ENCODE results near the gene ZNF391. TPM values are rescaled to one million over a fixed set of nuclear protein-coding genes. Genes with fewer than 3 reads are reported as not detected.
"Not testable (repeated sequence)": the region's sequence is repeated elsewhere in the genome, so short reads cannot be mapped to it uniquely, and the experiment has no call there.

ZNF391 gene
- total RNA-seq, 2 donors from 2014 or later: 0.96 to 1.9 TPM

GRCh38 chr6:27370391-27370790, 18.2 kb upstream of the ZNF391 start:
- Histone ChIP-seq H3K27ac (no peak overlapping the region), H3K27me3 (no peaks in the 10 kb centered on the region), H3K4me1 (no peaks in the 10 kb centered on the region), H3K36me3 (no peaks in the 10 kb centered on the region), H3K4me3 (no peak overlapping the region), H3K9ac (ENCODE audit: low read depth in 2 of 2, low read length in 2 of 2) (no peak overlapping the region), H3K9me3 (no peaks in the 10 kb centered on the region)
- DNase-seq: no peak
- TF ChIP-seq, protein P1, sequence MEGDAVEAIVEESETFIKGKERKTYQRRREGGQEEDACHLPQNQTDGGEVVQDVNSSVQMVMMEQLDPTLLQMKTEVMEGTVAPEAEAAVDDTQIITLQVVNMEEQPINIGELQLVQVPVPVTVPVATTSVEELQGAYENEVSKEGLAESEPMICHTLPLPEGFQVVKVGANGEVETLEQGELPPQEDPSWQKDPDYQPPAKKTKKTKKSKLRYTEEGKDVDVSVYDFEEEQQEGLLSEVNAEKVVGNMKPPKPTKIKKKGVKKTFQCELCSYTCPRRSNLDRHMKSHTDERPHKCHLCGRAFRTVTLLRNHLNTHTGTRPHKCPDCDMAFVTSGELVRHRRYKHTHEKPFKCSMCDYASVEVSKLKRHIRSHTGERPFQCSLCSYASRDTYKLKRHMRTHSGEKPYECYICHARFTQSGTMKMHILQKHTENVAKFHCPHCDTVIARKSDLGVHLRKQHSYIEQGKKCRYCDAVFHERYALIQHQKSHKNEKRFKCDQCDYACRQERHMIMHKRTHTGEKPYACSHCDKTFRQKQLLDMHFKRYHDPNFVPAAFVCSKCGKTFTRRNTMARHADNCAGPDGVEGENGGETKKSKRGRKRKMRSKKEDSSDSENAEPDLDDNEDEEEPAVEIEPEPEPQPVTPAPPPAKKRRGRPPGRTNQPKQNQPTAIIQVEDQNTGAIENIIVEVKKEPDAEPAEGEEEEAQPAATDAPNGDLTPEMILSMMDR (IDR thresholded peaks at IDR 0.05): no peak
- intact Hi-C loops (cut with DNase I): no loop called here

DNA sequence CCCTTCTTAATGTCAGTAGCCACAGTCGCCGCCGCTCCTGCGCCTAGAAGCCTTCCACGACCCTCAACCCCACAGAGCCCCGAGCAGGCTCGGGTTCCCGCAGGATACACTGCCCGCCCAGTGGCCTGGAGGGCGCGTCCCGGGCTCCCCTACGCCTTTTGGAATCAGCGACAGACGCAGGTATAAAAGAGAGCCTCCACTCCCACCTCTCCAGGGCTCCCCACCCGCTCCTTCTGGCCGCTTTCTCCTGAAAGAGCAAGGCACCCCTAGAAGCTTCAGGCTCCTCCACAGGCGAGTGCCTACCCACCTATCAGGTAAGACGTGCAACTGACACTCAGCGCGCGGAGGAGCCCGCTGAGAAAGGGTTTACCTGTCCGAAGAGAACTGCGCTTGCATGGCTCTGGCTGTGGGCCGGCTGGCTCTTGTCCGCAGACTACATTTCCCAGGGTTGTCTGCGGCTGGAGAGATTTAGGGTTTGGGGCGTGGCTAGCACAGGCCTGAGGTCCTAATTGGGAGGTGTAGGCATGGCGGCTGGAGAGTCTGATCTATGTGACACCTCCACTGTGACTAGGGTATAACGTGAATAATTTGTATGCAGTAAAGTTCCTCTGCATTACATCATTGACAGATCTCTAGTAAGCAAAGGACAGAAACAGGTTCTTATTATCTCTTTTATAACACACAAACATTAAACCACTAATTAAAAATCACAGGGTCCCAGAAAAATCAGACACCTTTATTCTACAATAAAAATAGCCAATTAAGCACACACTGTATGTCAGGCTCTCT, 13.5 kb upstream of the ZNF391 start:
- H3K9me3 ChIP-seq: no peaks in the 10 kb centered on the region
- peak overlapping the region; percentile 71 to 83 for H3K9ac ChIP-seq (ENCODE audit: low read depth in 2 of 2, low read length in 2 of 2)
- H3K36me3 ChIP-seq: no peaks in the 10 kb centered on the region
- H3K27me3 ChIP-seq: no peaks in the 10 kb centered on the region
- DNase-seq: peak; percentile 86
- H3K4me3 ChIP-seq: peak overlapping the region; percentile 80
- TF ChIP-seq, protein P1 (IDR thresholded peaks at IDR 0.05): no peak
- peak overlapping the region; percentile 53 for H3K27ac ChIP-seq
- no peaks in the 10 kb centered on the region for H3K4me1 ChIP-seq
- intact Hi-C loops (cut with DNase I): no loop called here

DNA sequence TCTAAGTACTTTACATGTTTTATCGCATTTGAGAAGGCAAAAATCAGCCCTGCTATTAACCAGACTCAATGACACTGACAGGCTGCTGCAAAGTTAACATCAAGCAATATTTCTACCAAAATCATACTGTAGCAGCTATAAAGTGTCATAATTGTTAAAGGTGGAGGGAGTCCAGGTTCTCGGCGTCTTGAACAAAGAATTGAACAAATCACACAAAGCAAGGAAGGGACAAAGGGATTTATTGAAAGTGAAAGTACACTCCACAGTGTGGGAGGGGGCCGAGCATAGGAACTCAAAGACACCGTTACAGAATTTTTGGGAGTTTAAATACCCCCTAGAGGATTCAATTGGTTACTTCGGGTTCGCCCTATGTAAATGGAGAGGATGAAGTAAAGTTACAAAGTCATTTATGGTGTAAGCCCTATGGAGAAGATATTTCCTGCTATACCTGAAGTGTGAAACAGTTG, 12.9 kb upstream of the ZNF391 start:
- intact Hi-C loops (cut with DNase I): no loop called here
- TF ChIP-seq, protein P1 (IDR thresholded peaks at IDR 0.05): no peak
- no peak overlapping the region for H3K27ac ChIP-seq

GRCh38 chr6:27378406-27378805, 10.2 kb upstream of the ZNF391 start:
- intact Hi-C loops (cut with DNase I); H3K4me3 ChIP-seq; H3K36me3 ChIP-seq; H3K27ac ChIP-seq; H3K9me3 ChIP-seq; DNase-seq; H3K4me1 ChIP-seq; H3K9ac ChIP-seq (ENCODE audit: low read depth in 2 of 2, low read length in 2 of 2); H3K27me3 ChIP-seq: not testable (repeated sequence)

More for the DNA sequence above, 12.9 kb upstream of the ZNF391 start:
- H3K4me3 ChIP-seq: no peak overlapping the region
- H3K4me1 ChIP-seq: no peaks in the 10 kb centered on the region
- no peaks in the 10 kb centered on the region for H3K27me3 ChIP-seq
- H3K9me3 ChIP-seq: no peaks in the 10 kb centered on the region
- no peak overlapping the region for H3K9ac ChIP-seq (ENCODE audit: low read depth in 2 of 2, low read length in 2 of 2)
- H3K36me3 ChIP-seq: no peaks in the 10 kb centered on the region
- no peak for DNase-seq

- H3K4me3 ChIP-seq; H3K27me3 ChIP-seq; intact Hi-C loops (cut with DNase I); H3K36me3 ChIP-seq; H3K4me1 ChIP-seq; H3K9ac ChIP-seq (ENCODE audit: low read depth in 2 of 2, low read length in 2 of 2); DNase-seq; H3K27ac ChIP-seq; H3K9me3 ChIP-seq: not testable (repeated sequence)
Measured at GRCh38 chr6:27381001-27381400, 7.6 kb upstream of the ZNF391 start.

GRCh38 chr6:27383011-27383410, 5.5 kb upstream of the ZNF391 start:
- Histone ChIP-seq H3K27ac (no peak overlapping the region), H3K9me3 (no peaks in the 10 kb centered on the region), H3K9ac (ENCODE audit: low read depth in 2 of 2, low read length in 2 of 2) (no peak overlapping the region), H3K4me1 (no peaks in the 10 kb centered on the region), H3K4me3 (no peak overlapping the region), H3K36me3 (no peaks in the 10 kb centered on the region), H3K27me3 (no peaks in the 10 kb centered on the region)
- DNase-seq: no peak
- intact Hi-C loops (cut with DNase I): no loop called here
- TF ChIP-seq, protein P1 (IDR thresholded peaks at IDR 0.05): no peak
